GM12875 (cell line): ENCODE results near the gene GDF9.
A peak's percentile ranks its signal among the peaks of the same experiment; 100 is the strongest.

Experiments
- H3K4me3 ChIP-seq: one replicate; pipeline ENCODE4 v1.5.1; 2011; ENCODE audit warnings: low read depth, low read length, control low read depth
- CTCF ChIP-seq: IDR thresholded peaks from 2 replicates; pipeline ENCODE4 v1.5.1; 2011; ENCODE audit warnings: low read depth, mild to moderate bottlenecking, control low read depth, inconsistent platforms, low read length, moderate library complexity, borderline replicate concordance; ENCODE audit not compliant: insufficient read depth

GDF9 gene

DNA sequence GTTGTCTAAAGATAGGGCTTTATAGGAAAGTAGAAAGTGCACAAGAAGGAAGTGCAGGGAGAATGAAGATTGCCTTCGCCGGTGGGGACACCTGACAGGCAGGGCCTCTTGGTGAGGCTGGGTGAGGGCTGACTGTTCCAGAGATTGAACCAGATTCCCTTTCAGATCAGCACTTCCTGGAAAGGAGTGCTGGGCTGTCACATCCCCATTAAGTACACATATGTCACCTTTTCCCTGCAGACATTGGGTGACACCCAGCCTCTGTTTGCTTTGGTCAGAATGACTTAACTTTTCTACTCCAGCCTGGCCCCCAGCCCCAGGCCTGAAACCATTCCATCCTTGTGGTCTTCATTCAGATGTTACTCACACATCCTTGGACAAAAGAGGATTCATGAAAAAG lies 28.4 kb downstream of the GDF9 start:
- no peak overlapping the region for H3K4me3 ChIP-seq
- TF ChIP-seq CTCF = no peak

DNA sequence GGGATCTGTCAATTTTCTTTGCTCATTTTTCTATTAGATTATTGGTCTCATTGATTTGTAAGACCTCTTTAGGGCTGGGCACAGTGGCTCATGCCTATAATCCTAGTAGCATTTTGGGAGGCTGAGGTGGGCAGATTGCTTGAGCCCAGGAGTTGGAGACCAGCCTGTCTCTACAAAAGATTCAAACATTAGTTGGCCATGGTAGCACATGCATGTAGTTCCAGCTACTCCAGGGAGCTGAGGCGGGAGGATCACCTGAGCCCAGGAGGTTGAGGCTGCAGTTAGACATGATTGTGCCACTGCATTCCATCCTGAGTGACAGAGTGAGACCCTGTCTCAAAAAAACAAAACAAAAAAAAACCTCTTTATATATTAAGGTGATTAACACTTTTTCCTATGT lies 29.4 kb downstream of the GDF9 start:
- H3K4me3 ChIP-seq = no peak overlapping the region
- no peak for TF ChIP-seq CTCF

- no peak overlapping the region for H3K4me3 ChIP-seq
- no peak for TF ChIP-seq CTCF
Observed at GRCh38 chr5:132834057-132834456, 32.2 kb downstream of the GDF9 start.

DNA sequence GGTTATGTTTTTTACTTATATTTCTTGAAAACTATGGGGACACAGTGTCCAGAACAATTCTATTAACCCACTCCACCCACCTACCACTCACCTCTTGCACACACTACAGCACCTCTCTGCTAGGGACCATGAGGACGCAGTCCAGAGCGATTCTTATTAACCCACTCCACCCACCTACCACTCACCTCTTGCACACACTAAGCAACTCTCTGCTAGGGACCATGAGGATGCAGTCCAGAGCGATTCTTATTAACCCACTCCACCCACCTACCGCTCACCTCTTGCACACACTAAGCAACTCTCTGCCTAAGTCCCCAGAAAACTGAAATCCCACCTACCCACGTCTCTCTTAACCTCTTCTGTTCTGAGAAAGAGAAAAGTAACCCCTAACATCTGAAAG lies 33.7 kb downstream of the GDF9 start:
- H3K4me3 ChIP-seq = no peak overlapping the region
- no peak for TF ChIP-seq CTCF

DNA sequence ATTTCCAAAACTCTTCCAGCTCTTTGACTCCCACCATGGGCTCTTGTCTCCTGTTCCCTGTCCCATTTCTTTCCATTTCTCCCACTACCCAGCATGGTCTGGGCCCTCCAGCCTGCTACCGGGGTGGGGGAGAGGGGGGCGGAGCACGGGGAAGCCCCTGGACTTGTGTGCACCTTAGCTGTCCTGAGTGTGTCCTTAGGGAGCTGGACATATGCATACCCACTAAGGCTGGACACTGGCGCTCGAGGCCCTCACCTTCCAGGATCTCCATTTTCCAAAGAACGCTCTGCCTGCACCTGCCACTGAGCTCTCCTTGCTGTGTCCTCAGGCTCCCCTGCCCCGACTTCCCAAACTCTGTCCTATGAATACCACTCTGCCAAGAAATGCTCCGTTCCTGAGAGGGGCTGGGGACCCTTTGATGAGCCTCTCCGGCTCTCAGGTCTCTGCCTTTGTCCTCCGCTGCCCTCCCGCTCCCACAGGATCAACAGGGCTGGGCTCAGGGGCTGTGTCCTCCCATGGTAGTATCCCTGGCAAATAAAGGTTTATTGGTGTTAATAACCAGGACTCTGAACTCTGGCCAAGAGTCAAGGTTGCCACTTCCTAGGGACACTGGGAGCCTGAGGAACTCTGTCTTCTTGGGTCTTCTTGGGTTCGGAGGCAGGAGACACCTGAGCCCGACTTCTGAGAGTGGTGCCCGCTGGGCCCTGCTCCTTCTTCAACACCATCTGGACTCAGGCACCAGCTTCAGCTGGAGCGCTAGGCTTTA lies 35.0 kb downstream of the GDF9 start:
- TF ChIP-seq CTCF = no peak
- H3K4me3 ChIP-seq = peak overlapping the region; percentile 61

GRCh38 chr5:132830436-132831094 lies 35.7 kb downstream of the GDF9 start, which contains the start of gene SHROOM1:
Gene SHROOM1, minus strand, starts transcription at chr5:132830647. Its CDS starts 4,507 bp downstream, at chr5:132826140.
- peak within 1 kb of the TSS; percentile 61 for H3K4me3 ChIP-seq
- no peak for TF ChIP-seq CTCF

DNA sequence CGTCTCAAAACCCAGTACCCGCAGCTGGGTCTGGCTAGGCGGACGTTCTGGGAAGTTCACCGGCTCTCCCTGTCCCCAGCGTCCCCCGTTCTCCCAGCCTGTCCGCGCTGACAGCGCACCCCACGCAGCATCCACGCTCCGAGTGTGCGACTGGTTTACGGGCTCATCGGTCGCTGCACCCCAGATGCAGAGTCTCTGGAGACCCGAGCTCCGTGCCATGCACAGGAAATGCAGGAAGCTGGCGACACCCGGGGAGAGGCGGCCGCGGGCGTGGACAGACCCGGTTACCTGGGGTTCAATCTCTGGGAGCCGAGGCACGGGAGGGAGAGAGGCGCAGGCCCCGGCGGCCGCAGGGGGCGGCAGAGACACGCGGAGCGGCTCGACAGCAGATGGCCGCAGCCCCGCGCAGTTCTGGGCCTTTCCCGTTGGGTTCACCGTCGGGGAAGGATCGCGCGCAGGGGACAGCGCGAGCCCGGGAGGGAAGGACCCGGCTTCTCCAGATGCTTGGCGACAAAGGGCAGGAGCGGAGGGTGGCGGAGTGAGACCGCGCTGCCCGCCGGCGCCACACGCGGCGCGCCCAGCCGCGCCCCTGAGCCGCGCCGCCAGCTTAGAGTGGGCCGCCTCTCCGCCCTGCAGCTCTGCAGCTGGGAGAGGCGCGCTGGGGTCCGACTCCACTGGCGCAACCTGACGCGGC lies 36.4 kb downstream of the GDF9 start:
- H3K4me3 ChIP-seq = peak overlapping the region; percentile 61
- peak; percentile 97 for TF ChIP-seq CTCF
